Activated naive CD8-positive, alpha-beta T cell treated with anti-CD3 and anti-CD28 coated beads, Interleukin-2, amount 10 ng/mL, durations not matched to agents 7 days and 5 days (primary cell): ENCODE measurements around the gene SYNGR1. TPM values are rescaled to one million over a fixed set of nuclear protein-coding genes. Genes with fewer than 3 reads are reported as not detected.

Source experiments
- ATAC-seq: fragments of 150-1000 bp; cut with Tn5 transposase; one replicate; pipeline ENCODE4 v1.10.0; 2021; ENCODE audit warnings: low read depth, moderate library complexity
- POLR2A ChIA-PET: fragments of 350-600 bp; sonication (Branson Sonifier 250); formaldehyde crosslinking; loops from one replicate; lab custom pipeline; 2021; ENCODE audit warnings: antibody characterized with exemption; lab: Charles Lee
- DNase-seq: peaks from one replicate; pipeline ENCODE4 v3.0.0; 2021
- H3K27ac Mint-ChIP-seq: one replicate; pipeline ENCODE4 v1.8.0; 2022; ENCODE audit warnings: mild to moderate bottlenecking, mixed read lengths
- H3K27me3 Mint-ChIP-seq: one replicate; pipeline ENCODE4 v1.8.0; 2022; ENCODE audit warnings: mild to moderate bottlenecking, moderate library complexity, mixed read lengths
- H3K36me3 Mint-ChIP-seq: one replicate; pipeline ENCODE4 v1.8.0; 2021; ENCODE audit warnings: mild to moderate bottlenecking, mixed read lengths
- H3K4me1 Mint-ChIP-seq: one replicate; pipeline ENCODE4 v1.8.0; 2021; ENCODE audit warnings: mixed read lengths
- H3K4me3 Mint-ChIP-seq: one replicate; pipeline ENCODE4 v1.8.0; 2022; ENCODE audit warnings: mild to moderate bottlenecking, moderate library complexity, mixed read lengths
- H3K9me3 Mint-ChIP-seq: one replicate; pipeline ENCODE4 v1.8.0; 2021; ENCODE audit warnings: mixed read lengths
- total RNA-seq, 2 experiments: library from RNA; stranded (reverse); gene quantifications; one replicate each; pipeline ENCODE4 v1.2.3, GENCODE V29; 2021

The SYNGR1 gene
- total RNA-seq, 2 experiments from 2014 or later: 27.1 to 31.6 TPM

DNA sequence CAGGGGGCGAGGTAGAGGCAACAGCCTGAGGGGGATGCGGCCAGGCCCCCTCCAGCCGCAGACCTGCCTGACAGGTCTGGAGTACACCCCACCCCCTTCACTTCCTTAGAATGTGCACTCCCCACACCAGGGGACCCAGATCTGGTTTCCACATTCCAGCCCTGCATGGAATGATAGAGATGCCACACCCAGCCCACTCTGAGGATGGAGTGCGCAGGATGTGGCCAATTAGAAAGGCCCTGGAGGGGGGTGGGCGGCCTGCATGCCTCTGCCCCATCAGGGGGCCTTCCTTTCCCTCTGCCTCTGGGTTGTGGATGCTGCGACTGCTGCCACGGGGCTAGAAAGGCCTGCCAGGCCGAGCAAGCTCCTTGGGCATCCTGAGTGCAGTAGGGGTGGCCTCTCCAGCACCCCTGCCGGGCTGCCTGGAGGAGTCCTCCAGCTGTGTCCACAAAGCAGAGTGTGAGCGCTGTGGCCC lies 78.8 kb downstream of the SYNGR1 start:
- H3K27ac Mint-ChIP-seq: no peak overlapping the region
- POLR2A ChIA-PET: no interaction called here
- ATAC-seq (no peak), DNase-seq (no peak)
- no peaks in the 10 kb centered on the region for H3K9me3 Mint-ChIP-seq
- H3K27me3 Mint-ChIP-seq: no peaks in the 10 kb centered on the region
- no peaks in the 10 kb centered on the region for H3K4me1 Mint-ChIP-seq
- H3K36me3 Mint-ChIP-seq: peaks cover 4% of the 10 kb centered on the region
- no peak overlapping the region for H3K4me3 Mint-ChIP-seq

DNA sequence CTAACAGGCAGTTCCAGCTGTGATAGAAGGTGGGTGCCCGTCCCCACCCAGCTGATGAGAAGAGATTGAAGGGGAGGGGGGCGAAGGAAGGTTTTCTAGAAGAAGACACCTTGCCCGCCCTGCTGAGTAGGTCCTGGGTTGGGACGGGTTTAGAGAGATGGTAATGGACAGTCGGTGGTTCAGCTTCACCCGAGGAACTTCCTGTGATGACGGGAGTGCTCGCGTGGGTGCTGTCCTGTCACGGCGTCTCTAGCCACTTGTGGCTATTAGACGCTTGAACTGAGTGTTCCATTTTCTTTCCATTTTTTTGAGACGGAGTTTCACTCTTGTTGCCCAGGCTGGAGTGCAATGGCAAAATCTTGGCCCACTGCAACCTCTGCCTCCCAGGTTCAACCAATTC lies 79.4 kb downstream of the SYNGR1 start:
- Mint-ChIP-seq H3K9me3 (no peaks in the 10 kb centered on the region), H3K36me3 (peaks cover under 1% of the 10 kb centered on the region), H3K4me3 (no peak overlapping the region), H3K27ac (no peak overlapping the region), H3K4me1 (no peaks in the 10 kb centered on the region), H3K27me3 (no peaks in the 10 kb centered on the region)
- no peak for ATAC-seq
- POLR2A ChIA-PET: no interaction called here
- DNase-seq: no peak

DNA sequence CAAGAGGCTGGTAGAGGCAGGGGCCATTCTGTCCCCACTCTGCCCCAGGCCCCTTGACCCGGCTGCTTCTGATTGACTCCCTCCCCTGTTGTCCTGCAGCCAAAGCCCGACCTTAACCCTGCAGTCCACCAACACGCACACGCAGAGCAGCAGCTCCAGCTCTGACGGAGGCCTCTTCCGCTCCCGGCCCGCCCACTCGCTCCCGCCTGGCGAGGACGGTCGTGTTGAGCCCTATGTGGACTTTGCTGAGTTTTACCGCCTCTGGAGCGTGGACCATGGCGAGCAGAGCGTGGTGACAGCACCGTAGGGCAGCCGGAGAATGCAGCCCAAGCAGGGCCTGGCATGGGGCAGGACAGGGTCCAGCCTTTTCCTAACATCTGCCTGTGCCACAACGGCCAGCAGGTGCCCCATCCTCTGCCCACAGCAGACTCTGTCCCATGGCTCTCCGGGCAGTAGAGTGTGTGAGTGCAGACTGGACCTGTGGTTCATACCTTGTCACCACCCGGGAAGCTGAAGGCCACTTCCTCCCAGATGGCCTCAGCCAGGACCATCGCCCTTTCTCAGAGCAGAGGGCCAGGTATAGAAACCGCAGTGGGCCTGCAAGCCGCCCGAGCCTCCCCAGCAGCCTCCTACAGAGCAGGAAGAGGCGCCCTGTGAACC lies 80.3 kb downstream of the SYNGR1 start:
- no peaks in the 10 kb centered on the region for H3K9me3 Mint-ChIP-seq
- DNase-seq (no peak), ATAC-seq (no peak)
- no peak overlapping the region for H3K27ac Mint-ChIP-seq
- POLR2A ChIA-PET: no interaction called here
- no peak overlapping the region for H3K4me3 Mint-ChIP-seq
- H3K27me3 Mint-ChIP-seq: no peaks in the 10 kb centered on the region
- no peaks in the 10 kb centered on the region for H3K4me1 Mint-ChIP-seq
- no peaks in the 10 kb centered on the region for H3K36me3 Mint-ChIP-seq

DNA sequence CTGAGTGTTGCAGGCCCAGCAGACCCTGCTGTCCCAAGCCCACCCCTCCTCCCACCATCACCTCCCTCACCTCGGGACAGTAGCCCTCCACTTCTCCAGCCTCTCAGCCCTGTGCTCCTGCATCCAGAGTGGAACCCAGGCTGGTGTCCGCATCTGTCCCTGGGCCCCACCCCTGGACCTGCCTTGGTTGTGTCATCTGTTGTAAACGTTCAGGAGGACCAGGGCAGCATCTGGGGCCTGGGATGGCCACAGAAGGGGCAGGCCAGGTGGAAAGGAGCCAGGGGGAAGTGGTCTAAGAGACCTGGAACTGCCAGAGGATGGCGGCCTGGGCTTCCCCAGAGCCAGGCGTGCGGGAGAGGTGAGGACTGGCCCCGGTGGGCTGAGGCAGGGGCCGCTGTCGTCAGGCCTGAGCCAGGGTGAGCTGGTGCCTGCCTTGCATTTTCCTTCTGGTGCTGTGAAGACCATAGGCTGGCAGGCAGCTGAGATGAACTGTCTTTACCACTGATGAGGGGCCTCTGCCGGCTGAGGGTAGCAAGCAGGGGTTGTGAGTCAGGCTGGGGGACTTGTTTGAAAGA lies 80.9 kb downstream of the SYNGR1 start:
- ATAC-seq (no peak), DNase-seq (no peak)
- peak overlapping the region; percentile 48 for H3K27ac Mint-ChIP-seq
- no peak overlapping the region for H3K4me3 Mint-ChIP-seq
- POLR2A ChIA-PET: no interaction called here
- H3K27me3 Mint-ChIP-seq: no peaks in the 10 kb centered on the region
- no peaks in the 10 kb centered on the region for H3K36me3 Mint-ChIP-seq
- H3K4me1 Mint-ChIP-seq: no peaks in the 10 kb centered on the region
- no peaks in the 10 kb centered on the region for H3K9me3 Mint-ChIP-seq

DNA sequence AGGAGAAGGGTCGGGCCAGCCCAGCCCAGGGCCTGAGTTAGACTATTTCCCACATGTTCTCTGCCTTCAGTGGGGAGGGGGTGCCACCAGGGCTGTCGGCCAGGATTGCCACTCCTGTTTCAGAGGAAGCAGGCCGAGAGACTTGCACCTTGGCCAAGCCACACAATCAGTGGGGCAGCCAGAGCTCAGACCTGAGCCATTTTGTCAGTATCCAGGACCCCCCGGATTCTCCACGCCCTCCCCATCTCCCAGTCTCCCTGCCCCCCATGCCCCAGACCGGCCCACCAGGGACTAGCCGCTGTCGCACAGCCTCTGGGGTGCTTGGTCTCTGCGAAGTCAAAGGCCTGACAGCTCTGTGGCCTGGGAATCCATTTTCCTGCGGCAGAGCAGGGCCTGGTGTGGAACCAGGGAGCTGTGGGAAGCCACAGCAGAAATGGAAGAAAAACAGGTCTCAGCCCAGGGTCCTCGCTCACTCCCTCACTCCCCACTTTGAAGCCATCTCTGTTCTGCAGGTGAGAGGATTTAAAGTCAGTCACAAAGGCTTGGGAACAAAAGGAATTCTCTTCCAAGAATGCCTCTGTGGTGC lies 81.5 kb downstream of the SYNGR1 start:
- POLR2A ChIA-PET: no interaction called here
- no peaks in the 10 kb centered on the region for H3K36me3 Mint-ChIP-seq
- H3K27me3 Mint-ChIP-seq: no peaks in the 10 kb centered on the region
- no peaks in the 10 kb centered on the region for H3K4me1 Mint-ChIP-seq
- no peak for DNase-seq
- peak overlapping the region; percentile 48 for H3K27ac Mint-ChIP-seq
- H3K4me3 Mint-ChIP-seq: no peak overlapping the region
- no peaks in the 10 kb centered on the region for H3K9me3 Mint-ChIP-seq
- no peak for ATAC-seq

DNA sequence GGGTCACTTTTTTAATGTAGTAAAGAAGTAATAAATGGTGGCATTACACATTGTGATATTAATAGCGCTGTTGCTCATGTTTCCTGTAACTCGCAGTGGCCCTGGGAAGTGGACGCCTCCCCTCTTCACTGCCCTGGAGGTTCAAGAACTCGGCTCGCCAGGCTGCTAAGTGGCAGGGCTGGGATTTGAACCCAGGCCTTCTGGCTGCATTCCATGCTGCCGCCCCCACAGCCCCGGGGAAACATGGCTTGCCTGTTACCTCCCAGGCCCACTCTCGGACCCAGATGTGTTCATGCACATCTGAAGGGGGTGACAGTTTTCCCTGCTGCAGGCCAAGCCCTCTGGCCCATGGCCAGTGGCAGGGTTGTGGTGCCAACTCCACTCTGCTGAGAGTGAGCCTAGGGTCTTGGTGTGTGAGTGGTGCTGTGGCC lies 82.0 kb downstream of the SYNGR1 start:
- Mint-ChIP-seq H3K4me3 (no peak overlapping the region), H3K27me3 (no peaks in the 10 kb centered on the region), H3K36me3 (no peaks in the 10 kb centered on the region), H3K27ac (no peak overlapping the region), H3K4me1 (peaks cover 2% of the 10 kb centered on the region), H3K9me3 (no peaks in the 10 kb centered on the region)
- POLR2A ChIA-PET: no interaction called here
- ATAC-seq (no peak), DNase-seq (no peak)

DNA sequence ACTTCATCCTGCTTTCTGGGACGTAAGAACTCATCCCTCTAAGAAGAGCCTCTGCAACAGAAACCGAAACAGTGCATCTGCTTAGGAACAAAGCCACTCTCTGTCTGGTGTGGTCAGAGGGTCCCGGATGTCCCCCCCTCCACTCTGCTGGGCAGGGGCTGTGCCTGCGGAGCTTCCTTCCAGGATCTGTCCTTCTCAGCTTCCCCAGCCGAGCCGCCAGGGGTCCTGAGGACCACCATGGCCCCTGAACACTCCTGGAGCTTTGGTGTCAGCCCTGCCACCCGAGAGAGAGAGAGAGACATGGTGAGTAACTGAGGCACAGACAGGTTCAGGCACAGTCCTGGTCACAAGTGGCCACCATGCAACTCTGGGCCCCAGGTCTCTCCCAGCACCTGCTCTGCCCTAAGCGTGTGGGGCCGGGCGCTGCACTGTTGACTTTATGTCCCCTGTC lies 82.6 kb downstream of the SYNGR1 start:
- Mint-ChIP-seq H3K9me3 (no peaks in the 10 kb centered on the region), H3K27me3 (no peaks in the 10 kb centered on the region), H3K4me1 (peaks cover 6% of the 10 kb centered on the region), H3K36me3 (no peaks in the 10 kb centered on the region), H3K4me3 (no peak overlapping the region), H3K27ac (no peak overlapping the region)
- DNase-seq (no peak), ATAC-seq (no peak)
- POLR2A ChIA-PET: no interaction called here

DNA sequence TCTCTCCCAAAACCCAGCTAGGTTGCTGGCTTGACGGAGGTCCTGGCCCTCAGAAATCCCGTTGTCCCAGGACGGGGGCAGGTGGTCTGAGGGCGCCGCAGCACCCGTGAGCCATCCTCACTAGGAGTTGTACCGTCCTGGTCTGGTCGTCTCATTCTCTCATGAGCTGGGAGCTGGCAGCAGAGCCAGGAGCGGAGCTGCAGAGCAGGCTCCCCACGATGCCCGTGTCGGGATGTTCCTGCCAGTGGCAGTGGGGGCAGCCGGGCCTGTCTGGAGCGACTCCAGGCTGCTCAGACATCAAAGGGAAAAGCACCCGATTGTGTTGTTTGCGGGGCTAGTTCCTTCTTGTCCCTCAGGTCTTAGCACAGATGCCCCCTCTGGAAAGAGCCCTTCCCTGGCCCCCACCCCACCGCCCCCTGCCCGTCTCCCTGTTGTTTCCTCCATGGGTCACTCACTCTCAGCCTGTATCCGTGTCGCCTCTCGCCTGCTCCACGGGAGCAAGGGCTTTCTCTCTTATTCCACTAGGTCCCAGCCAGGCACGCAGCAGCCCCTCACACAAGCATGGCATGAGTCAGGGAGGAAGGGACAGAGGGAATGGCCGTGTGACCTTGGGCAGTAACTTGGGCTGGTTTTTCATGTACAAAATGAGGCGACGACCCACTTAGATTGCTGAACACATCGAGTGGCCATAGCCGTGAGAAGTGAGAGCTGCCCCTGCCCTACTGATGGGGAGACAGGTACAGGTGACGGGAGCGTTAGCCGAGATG lies 83.9 kb downstream of the SYNGR1 start:
- no peaks in the 10 kb centered on the region for H3K36me3 Mint-ChIP-seq
- H3K9me3 Mint-ChIP-seq: no peaks in the 10 kb centered on the region
- H3K4me1 Mint-ChIP-seq: peaks cover 11% of the 10 kb centered on the region
- no peaks in the 10 kb centered on the region for H3K27me3 Mint-ChIP-seq
- DNase-seq: no peak
- no peak overlapping the region for H3K4me3 Mint-ChIP-seq
- POLR2A ChIA-PET: interaction anchor here (0.6 kb wide), 1 partner anchor 24 kb away, joined by 3 read pairs; no protein-coding TSS in a partner anchor
- ATAC-seq: no peak
- peak overlapping the region; percentile 57 for H3K27ac Mint-ChIP-seq

DNA sequence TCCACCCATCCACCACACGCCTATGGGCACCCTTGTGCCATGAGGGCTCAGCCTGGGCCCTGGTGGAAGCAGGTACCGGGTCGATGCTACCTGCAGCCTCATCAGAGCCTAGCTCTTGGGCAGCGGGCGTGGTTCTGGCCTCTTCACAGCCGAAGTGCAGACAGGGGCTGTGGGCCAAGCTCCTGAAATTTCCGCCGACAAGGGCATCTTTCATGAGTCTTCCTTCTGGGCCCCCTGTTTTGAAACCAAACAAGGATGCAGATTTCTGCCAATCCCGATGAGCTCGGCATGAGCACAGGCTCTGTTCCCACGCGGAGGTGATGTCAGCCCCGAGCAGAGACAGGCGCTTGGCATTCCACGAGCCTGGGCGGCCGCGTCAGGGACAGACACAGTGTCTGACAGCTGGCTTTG lies 84.5 kb downstream of the SYNGR1 start:
- ATAC-seq (no peak), DNase-seq (no peak)
- POLR2A ChIA-PET: no interaction called here
- Mint-ChIP-seq H3K4me1 (peaks cover 14% of the 10 kb centered on the region), H3K27me3 (peaks cover 5% of the 10 kb centered on the region), H3K36me3 (no peaks in the 10 kb centered on the region), H3K9me3 (no peaks in the 10 kb centered on the region), H3K27ac (no peak overlapping the region), H3K4me3 (no peak overlapping the region)

DNA sequence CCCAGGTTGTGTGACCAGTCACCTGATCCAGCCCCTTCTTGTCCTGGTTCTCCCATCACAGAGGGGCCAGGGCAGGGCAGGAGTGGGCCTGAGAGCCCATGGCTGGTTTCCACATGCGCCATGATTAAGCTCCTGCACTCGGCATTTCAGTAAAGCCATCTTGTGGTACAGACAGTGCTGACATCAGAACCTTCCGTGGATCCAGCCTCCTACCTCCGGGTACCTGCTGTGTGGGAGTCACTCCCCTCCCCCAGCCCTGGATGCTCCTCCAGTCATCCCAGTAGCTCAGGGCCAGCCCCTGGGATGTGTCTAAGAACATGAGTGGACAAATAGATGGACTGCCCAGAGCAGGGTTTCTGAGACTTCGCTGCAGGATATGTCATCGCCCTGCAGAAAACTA lies 84.9 kb downstream of the SYNGR1 start:
- Mint-ChIP-seq H3K27ac (no peak overlapping the region), H3K9me3 (no peaks in the 10 kb centered on the region), H3K36me3 (no peaks in the 10 kb centered on the region), H3K27me3 (peaks cover 7% of the 10 kb centered on the region), H3K4me3 (no peak overlapping the region), H3K4me1 (peaks cover 14% of the 10 kb centered on the region)
- DNase-seq (no peak), ATAC-seq (no peak)
- POLR2A ChIA-PET: no interaction called here

Other genes starting within 250 kb of the SYNGR1 start
- gene CBX7, start 197.3 kb upstream of the SYNGR1 start, total RNA-seq: 10 to 100 TPM; 64.2 to 71.3 TPM
- gene PDGFB, start 105.0 kb upstream of the SYNGR1 start, total RNA-seq: 1 to 10 TPM; 7.2 to 7.9 TPM
- 1,000 to 10,000 TPM; 1,927 to 2,015 TPM for gene RPL3, start 30.4 kb upstream of the SYNGR1 start, total RNA-seq
- 10 to 100 TPM; 37.4 to 39.9 TPM for gene TAB1, start 49.8 kb downstream of the SYNGR1 start, total RNA-seq
- gene MGAT3, start 107.0 kb downstream of the SYNGR1 start, total RNA-seq: 1 to 10 TPM; 7.0 to 7.2 TPM
- gene MIEF1, start 152.3 kb downstream of the SYNGR1 start, total RNA-seq: 10 to 100 TPM; 33.9 to 40.0 TPM
- gene ATF4, start 170.6 kb downstream of the SYNGR1 start, total RNA-seq: 100 to 1,000 TPM; 413 to 424 TPM
- gene RPS19BP1, start 182.8 kb downstream of the SYNGR1 start, total RNA-seq: 10 to 100 TPM; 66.5 to 71.4 TPM
- gene CACNA1I, start 220.8 kb downstream of the SYNGR1 start, total RNA-seq: 10 to 100 TPM; 17.3 to 19.0 TPM